ENCODE results near the gene LGALS13.

The LGALS13 gene

GRCh38 chr19:39587496-39587895, 14.8 kb upstream of the LGALS13 start:
- H3K9me3 ChIP-seq (ENCODE audit: low read length) = no peaks in the 10 kb centered on the region
- no peak overlapping the region for H3K9ac ChIP-seq (ENCODE audit: low read length)
- H3K4me3 ChIP-seq (ENCODE audit: low read depth in 1 of 2, low read length in 2 of 2) = no peak overlapping the region
- no peaks in the 10 kb centered on the region for H3K36me3 ChIP-seq (ENCODE audit: insufficient read depth, low read length)
- H3K4me1 ChIP-seq (ENCODE audit: insufficient read depth, low read length) = no peaks in the 10 kb centered on the region
- H3K27ac ChIP-seq (ENCODE audit: low read depth, low read length) = no peak overlapping the region
- no peaks in the 10 kb centered on the region for H3K27me3 ChIP-seq (ENCODE audit: control insufficient read depth in 1 of 2, insufficient read depth in 2 of 2, low read length in 2 of 2)

GRCh38 chr19:39588066-39588465, 14.3 kb upstream of the LGALS13 start:
- Histone ChIP-seq H3K9ac (ENCODE audit: low read length) (no peak overlapping the region), H3K27me3 (ENCODE audit: control insufficient read depth in 1 of 2, insufficient read depth in 2 of 2, low read length in 2 of 2) (no peaks in the 10 kb centered on the region), H3K9me3 (ENCODE audit: low read length) (no peaks in the 10 kb centered on the region), H3K27ac (ENCODE audit: low read depth, low read length) (no peak overlapping the region), H3K36me3 (ENCODE audit: insufficient read depth, low read length) (no peaks in the 10 kb centered on the region), H3K4me1 (ENCODE audit: insufficient read depth, low read length) (no peaks in the 10 kb centered on the region), H3K4me3 (ENCODE audit: low read depth in 1 of 2, low read length in 2 of 2) (no peak overlapping the region)

DNA sequence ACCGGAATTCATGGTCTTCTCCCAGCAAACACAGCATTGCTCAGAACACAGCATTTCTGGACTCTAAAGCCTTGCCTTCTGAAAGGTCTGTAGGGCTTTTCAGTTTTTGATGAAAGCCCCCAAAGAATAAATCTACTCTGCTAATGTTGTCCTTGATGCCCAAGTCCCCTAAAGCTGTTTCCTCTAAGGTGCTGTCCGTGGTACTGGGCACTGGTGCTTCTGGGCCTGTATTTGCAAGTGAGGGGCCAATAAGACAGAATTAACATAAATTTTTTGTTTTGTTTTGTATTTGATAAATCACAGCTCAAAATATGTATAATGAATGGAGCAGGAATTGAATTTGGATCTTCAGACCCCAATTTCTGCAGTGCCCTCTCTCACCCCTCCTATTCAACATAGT, 12.1 kb upstream of the LGALS13 start:
- Histone ChIP-seq H3K27ac (ENCODE audit: low read depth, low read length) (no peak overlapping the region), H3K4me3 (ENCODE audit: low read depth in 1 of 2, low read length in 2 of 2) (no peak overlapping the region), H3K27me3 (ENCODE audit: control insufficient read depth in 1 of 2, insufficient read depth in 2 of 2, low read length in 2 of 2) (no peaks in the 10 kb centered on the region), H3K4me1 (ENCODE audit: insufficient read depth, low read length) (no peaks in the 10 kb centered on the region), H3K9ac (ENCODE audit: low read length) (no peak overlapping the region), H3K36me3 (ENCODE audit: insufficient read depth, low read length) (no peaks in the 10 kb centered on the region), H3K9me3 (ENCODE audit: low read length) (no peaks in the 10 kb centered on the region)

DNA sequence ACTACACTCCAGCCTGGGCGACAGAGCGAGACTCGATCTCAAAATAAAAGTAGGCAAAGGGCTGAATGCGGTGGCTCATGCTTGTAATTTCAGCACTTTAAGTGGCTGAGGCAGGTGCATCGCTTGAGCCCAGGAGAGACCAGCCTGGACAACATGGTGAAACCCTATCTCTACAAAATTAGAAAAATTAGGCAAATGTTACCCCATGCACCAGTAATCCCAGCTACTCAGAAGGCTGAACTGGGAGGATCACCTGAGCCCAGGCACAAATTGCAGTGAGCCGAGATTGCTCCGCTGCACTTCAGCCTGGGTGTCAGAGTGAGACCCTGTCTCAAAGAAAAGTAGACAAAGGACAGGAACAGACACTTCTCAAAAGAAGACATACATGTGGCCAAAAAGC, 9.9 kb upstream of the LGALS13 start:
- H3K27ac ChIP-seq (ENCODE audit: low read depth, low read length) = no peak overlapping the region

GRCh38 chr19:39595950-39596349, 6.4 kb upstream of the LGALS13 start:
- Histone ChIP-seq H3K9me3 (ENCODE audit: low read length) (no peaks in the 10 kb centered on the region), H3K36me3 (ENCODE audit: insufficient read depth, low read length) (no peaks in the 10 kb centered on the region), H3K27me3 (ENCODE audit: control insufficient read depth in 1 of 2, insufficient read depth in 2 of 2, low read length in 2 of 2) (no peaks in the 10 kb centered on the region), H3K4me3 (ENCODE audit: low read depth in 1 of 2, low read length in 2 of 2) (no peak overlapping the region), H3K9ac (ENCODE audit: low read length) (no peak overlapping the region), H3K27ac (ENCODE audit: low read depth, low read length) (no peak overlapping the region), H3K4me1 (ENCODE audit: insufficient read depth, low read length) (no peaks in the 10 kb centered on the region)

More for the DNA sequence above, 9.9 kb upstream of the LGALS13 start:
- Histone ChIP-seq H3K27me3 (ENCODE audit: control insufficient read depth in 1 of 2, insufficient read depth in 2 of 2, low read length in 2 of 2) (no peaks in the 10 kb centered on the region), H3K9me3 (ENCODE audit: low read length) (no peaks in the 10 kb centered on the region), H3K4me3 (ENCODE audit: low read depth in 1 of 2, low read length in 2 of 2) (no peak overlapping the region), H3K9ac (ENCODE audit: low read length) (no peak overlapping the region), H3K36me3 (ENCODE audit: insufficient read depth, low read length) (no peaks in the 10 kb centered on the region), H3K4me1 (ENCODE audit: insufficient read depth, low read length) (no peaks in the 10 kb centered on the region)

DNA sequence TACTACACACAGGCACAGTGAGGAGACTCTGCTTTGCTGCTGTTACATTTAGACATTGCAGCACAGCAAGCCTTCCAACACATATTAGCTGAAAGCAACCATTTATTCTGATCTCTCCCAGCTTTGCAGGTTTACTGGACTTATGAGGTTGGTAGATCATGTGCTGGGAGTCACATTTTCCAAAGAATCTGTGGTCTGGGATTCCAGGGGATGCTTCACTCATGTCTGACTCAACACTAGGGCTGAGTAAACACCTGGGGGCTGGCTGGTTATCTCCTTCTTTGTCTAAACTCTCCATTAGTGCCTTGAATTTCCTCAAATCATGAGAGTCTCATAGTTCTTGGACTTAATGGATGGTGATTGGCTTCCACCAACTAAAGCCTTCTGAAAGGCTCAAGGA, 5.4 kb upstream of the LGALS13 start:
- no peak overlapping the region for H3K4me3 ChIP-seq (ENCODE audit: low read depth in 1 of 2, low read length in 2 of 2)
- no peaks in the 10 kb centered on the region for H3K4me1 ChIP-seq (ENCODE audit: insufficient read depth, low read length)
- H3K27me3 ChIP-seq (ENCODE audit: control insufficient read depth in 1 of 2, insufficient read depth in 2 of 2, low read length in 2 of 2) = no peaks in the 10 kb centered on the region
- no peaks in the 10 kb centered on the region for H3K9me3 ChIP-seq (ENCODE audit: low read length)
- no peaks in the 10 kb centered on the region for H3K36me3 ChIP-seq (ENCODE audit: insufficient read depth, low read length)
- H3K27ac ChIP-seq (ENCODE audit: low read depth, low read length) = no peak overlapping the region
- no peak overlapping the region for H3K9ac ChIP-seq (ENCODE audit: low read length)

- no peaks in the 10 kb centered on the region for H3K27me3 ChIP-seq (ENCODE audit: control insufficient read depth in 1 of 2, insufficient read depth in 2 of 2, low read length in 2 of 2)
- H3K9me3 ChIP-seq (ENCODE audit: low read length) = no peaks in the 10 kb centered on the region
- no peaks in the 10 kb centered on the region for H3K4me1 ChIP-seq (ENCODE audit: insufficient read depth, low read length)
- no peak overlapping the region for H3K4me3 ChIP-seq (ENCODE audit: low read depth in 1 of 2, low read length in 2 of 2)
- H3K9ac ChIP-seq (ENCODE audit: low read length) = no peak overlapping the region
- no peak overlapping the region for H3K27ac ChIP-seq (ENCODE audit: low read depth, low read length)
- H3K36me3 ChIP-seq (ENCODE audit: insufficient read depth, low read length) = no peaks in the 10 kb centered on the region
These were observed 3.2 kb upstream of the LGALS13 start for GRCh38 chr19:39599116-39599515.

DNA sequence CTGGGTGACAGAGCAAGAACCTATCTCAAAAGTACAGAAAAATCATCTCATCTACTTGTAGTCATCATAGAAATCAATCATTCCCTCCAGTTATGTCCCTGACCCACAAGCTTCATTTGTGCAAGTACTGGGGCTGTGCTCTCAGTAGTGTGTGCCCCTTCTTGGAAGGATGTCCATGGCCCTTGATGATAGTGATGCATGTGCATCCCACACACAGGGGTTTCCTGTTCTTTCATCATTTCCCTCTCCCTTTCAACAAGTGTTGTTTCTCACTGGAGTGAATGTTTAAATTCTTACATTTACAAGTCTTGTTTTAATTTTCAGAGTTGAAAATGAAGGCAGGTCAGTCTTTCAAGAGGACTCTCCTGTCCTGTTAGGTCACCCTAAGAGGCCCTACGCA, 1.5 kb downstream of the LGALS13 start:
- no peaks in the 10 kb centered on the region for H3K4me1 ChIP-seq (ENCODE audit: insufficient read depth, low read length)
- H3K27ac ChIP-seq (ENCODE audit: low read depth, low read length) = no peak overlapping the region
- H3K9me3 ChIP-seq (ENCODE audit: low read length) = no peaks in the 10 kb centered on the region
- H3K9ac ChIP-seq (ENCODE audit: low read length) = no peak overlapping the region
- H3K4me3 ChIP-seq (ENCODE audit: low read depth in 1 of 2, low read length in 2 of 2) = no peak overlapping the region
- H3K36me3 ChIP-seq (ENCODE audit: insufficient read depth, low read length) = no peaks in the 10 kb centered on the region
- peaks cover 0 to 4% of the 10 kb centered on the region in 2 donors for H3K27me3 ChIP-seq (ENCODE audit: control insufficient read depth in 1 of 2, insufficient read depth in 2 of 2, low read length in 2 of 2)

- Histone ChIP-seq H3K27ac (ENCODE audit: low read depth, low read length) (no peak overlapping the region), H3K9me3 (ENCODE audit: low read length) (no peaks in the 10 kb centered on the region), H3K4me1 (ENCODE audit: insufficient read depth, low read length) (no peaks in the 10 kb centered on the region), H3K4me3 (ENCODE audit: low read depth in 1 of 2, low read length in 2 of 2) (no peak overlapping the region), H3K36me3 (ENCODE audit: insufficient read depth, low read length) (no peaks in the 10 kb centered on the region), H3K27me3 (ENCODE audit: control insufficient read depth in 1 of 2, insufficient read depth in 2 of 2, low read length in 2 of 2) (peaks cover 0 to 4% of the 10 kb centered on the region in 2 donors), H3K9ac (ENCODE audit: low read length) (no peak overlapping the region)
These were observed 4.7 kb downstream of the LGALS13 start for GRCh38 chr19:39607021-39607420.

DNA sequence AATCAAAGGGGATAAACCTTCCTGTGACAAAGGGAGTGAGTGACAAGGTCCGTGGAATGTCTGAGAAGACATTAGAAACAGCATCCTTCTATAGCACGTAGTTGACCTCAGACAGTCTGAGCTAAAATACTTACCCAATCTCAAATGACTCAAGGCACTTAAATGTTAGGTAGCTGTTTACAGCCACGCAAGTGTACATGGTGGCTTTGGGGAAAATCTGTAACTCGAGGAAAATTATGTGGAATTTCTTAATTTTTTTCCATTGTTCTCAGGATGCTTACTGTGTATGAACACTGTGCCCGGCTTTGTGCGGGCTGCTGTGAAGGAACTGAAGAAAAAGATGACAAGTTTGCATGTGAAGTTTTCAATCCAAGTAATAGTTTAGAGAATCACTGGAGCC, 5.2 kb downstream of the LGALS13 start:
- Histone ChIP-seq H3K27ac (ENCODE audit: low read depth, low read length) (no peak overlapping the region), H3K9me3 (ENCODE audit: low read length) (no peaks in the 10 kb centered on the region), H3K4me1 (ENCODE audit: insufficient read depth, low read length) (no peaks in the 10 kb centered on the region), H3K36me3 (ENCODE audit: insufficient read depth, low read length) (no peaks in the 10 kb centered on the region), H3K9ac (ENCODE audit: low read length) (no peak overlapping the region), H3K27me3 (ENCODE audit: control insufficient read depth in 1 of 2, insufficient read depth in 2 of 2, low read length in 2 of 2) (peaks cover 0 to 4% of the 10 kb centered on the region in 2 donors), H3K4me3 (ENCODE audit: low read depth in 1 of 2, low read length in 2 of 2) (no peak overlapping the region)

DNA sequence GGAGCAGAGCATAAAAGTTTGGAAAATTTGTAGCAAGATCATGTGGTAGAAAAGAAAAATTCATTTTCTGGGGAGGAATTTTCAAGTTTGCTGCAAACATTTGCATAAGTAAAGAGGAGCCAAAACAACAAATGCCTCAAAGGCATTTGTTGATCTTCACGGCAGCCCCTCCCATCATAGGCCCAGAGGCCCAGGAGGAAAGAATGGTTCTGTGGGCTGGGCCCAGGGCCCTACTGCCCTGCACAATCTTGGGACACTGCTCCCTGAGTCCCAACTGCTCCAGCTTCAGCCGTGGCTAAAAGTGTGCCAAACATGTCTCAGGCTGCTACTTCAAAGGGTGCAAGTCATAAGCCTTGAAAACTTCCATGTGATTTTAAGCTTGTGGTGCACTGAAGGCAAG, 11.3 kb downstream of the LGALS13 start:
- Histone ChIP-seq H3K36me3 (ENCODE audit: insufficient read depth, low read length) (no peaks in the 10 kb centered on the region), H3K9ac (ENCODE audit: low read length) (no peak overlapping the region), H3K9me3 (ENCODE audit: low read length) (no peaks in the 10 kb centered on the region), H3K4me1 (ENCODE audit: insufficient read depth, low read length) (no peaks in the 10 kb centered on the region), H3K27me3 (ENCODE audit: control insufficient read depth in 1 of 2, insufficient read depth in 2 of 2, low read length in 2 of 2) (no peaks in the 10 kb centered on the region), H3K27ac (ENCODE audit: low read depth, low read length) (no peak overlapping the region), H3K4me3 (ENCODE audit: low read depth in 1 of 2, low read length in 2 of 2) (no peak overlapping the region)

- Histone ChIP-seq H3K9ac (ENCODE audit: low read length) (no peak overlapping the region), H3K36me3 (ENCODE audit: insufficient read depth, low read length) (no peaks in the 10 kb centered on the region), H3K27ac (ENCODE audit: low read depth, low read length) (no peak overlapping the region), H3K9me3 (ENCODE audit: low read length) (no peaks in the 10 kb centered on the region), H3K4me3 (ENCODE audit: low read depth in 1 of 2, low read length in 2 of 2) (no peak overlapping the region), H3K4me1 (ENCODE audit: insufficient read depth, low read length) (no peaks in the 10 kb centered on the region), H3K27me3 (ENCODE audit: control insufficient read depth in 1 of 2, insufficient read depth in 2 of 2, low read length in 2 of 2) (no peaks in the 10 kb centered on the region)
These were observed 15.4 kb downstream of the LGALS13 start for GRCh38 chr19:39617745-39618144.

Data from muscle layer of colon (tissue), 2 donors.